ELR (cell line): Measurements from ENCODE around the gene RUNX1.
A peak's percentile ranks its signal among the peaks of the same experiment; 100 is the strongest.

Source experiments
- DNase-seq: peaks from one replicate; pipeline ENCODE4 v3.0.0-alpha.2; 2015; ENCODE audit warnings: low read depth

The RUNX1 gene

GRCh38 chr21:34846601-34847112 is 202.4 kb downstream of the RUNX1 start:
- peak; percentile 63 for DNase-seq

DNA sequence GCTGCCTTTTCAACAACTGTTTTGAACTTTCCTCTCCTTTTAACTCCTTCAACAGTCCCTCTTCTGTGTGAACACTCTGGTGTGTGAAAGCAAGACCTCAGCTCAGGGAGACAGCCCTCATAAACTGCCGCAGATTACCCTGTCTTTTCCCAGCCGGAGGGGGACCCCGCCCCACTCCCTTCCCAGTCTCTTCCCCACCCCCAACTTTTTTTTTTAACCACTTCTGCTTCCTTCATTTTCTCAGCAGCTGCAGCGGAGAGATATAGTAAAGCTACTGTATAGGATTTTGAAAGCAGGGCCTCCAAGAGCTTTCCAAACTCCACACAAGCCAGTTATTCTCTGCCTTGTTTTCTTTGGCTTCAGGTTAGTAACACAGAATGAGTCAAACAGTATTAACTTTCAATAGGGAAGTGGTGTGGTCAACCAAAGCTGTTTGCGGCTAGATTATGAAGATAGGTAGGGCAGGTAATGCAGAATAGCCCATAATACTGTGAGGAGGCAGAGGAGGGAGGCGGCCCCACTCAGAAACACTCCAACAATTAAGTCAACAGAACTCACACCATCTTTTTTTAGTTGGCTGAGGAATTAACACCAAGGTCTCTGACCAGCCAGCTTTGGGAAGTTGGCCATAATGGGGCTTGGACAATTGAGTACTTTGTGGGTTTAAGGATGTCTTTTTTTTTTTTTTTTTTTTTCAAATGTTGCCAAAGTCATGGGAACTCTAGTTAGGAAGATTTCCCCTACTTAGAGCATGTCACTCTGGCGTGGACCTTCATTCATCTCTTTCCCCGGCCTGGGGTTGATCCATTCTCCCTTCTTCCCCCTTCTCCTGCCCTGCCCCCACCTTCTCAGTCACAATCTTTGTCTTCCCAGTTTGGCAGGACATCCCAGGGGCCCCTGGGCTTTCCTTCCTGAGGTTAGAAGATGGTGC is 203.3 kb downstream of the RUNX1 start:
- peak; percentile 64 for DNase-seq

DNA sequence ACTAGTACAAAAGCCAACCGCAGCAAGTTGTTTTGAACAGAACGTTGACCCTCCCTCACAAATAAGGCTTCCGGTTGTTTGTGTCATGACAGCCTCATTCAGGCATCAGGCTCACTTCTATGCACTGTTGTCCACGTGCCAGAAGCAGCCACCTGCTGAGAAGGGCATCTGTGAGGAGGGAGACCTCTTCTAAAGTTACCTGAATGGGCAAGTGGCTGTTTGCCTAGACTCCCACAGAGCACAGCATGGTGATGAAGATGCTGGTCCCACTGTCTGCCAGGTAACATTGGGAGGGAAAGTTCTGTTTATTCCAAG is 204.2 kb downstream of the RUNX1 start:
- no peak for DNase-seq

DNA sequence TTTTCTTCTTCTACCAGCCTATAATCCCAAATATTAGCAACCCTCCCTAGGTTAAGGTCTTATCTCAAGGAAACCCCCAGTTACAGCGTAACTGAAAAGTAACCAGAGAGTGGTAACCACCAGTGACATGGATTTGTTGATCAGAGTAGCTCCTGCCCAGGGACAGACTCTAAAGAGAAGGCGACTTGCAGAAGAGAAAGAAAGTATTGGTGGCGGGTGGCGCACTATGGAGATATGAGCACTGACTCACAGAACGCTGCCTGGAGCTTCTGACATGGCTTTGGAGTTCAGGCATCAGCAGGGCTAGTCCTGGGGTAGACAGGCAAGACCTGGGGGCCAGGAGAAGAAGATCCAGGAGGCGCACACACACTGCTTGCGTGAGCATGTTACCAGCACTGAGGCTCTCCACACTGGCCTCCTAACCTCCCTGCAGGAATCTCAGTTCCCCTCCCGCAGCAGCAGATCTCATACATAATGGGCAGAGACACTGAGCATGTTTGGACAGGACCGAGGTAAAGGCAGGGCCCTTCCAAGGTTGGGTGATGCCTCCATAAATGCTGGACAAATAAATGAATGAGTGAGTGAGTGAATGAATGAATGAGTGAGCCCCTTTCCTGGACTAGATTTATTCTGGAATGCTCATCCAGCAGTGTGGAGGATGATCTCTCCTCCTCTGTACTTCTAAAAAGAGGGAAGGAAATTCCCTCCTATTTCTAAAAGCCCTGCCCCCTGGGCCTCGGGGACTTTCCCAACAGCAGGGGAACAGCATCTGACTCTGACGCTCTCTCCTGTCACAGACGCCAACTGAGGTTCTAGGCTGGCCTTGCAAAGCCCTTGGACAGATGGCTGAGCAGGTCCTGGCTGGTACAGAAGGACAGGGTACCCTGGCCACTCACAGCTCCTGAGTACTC is 204.8 kb downstream of the RUNX1 start:
- no peak for DNase-seq

DNA sequence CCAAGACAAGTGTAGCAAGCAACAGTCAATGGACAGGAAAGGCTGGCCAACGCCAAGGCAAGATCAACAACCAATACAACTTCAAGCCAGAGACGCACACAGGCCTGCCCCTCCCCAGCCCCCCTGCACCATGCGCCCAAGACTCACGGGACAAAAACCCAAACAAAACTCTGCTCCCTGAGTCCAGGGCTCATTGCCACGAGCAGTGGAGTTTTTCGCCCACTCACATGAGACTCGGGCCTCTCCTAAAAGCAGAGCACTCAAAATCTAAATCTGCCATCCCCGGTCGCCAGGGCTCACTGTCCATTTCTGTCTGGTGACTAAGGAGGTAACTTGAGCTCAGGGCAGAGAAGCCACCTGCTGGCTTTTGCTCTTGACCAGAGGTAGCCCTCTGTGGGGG is 205.5 kb downstream of the RUNX1 start:
- DNase-seq, result no peak

GRCh38 chr21:34841154-34841553 is 207.9 kb downstream of the RUNX1 start:
- no peak for DNase-seq

DNA sequence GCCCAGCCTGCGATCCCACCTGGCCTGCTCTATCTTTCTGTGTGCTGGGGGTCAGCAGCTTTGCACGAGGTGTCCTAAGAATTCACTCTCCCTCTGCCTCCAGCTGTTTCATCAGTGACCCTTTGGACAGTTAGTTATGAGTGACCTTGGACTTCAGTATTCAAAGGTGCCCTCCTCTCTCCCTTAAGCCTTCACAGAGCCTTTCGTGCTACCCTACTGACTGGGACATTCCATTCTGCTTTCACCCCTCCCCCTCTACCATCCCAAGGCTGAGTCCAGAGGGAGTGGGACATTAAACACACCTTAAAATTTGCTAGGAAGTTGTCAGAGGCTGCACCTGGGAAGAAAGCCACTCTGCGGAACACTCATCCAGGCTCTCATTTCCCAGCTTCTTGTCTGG is 208.4 kb downstream of the RUNX1 start:
- no peak for DNase-seq

GRCh38 chr21:34838956-34839820 is 209.9 kb downstream of the RUNX1 start:
- DNase-seq, result no peak

DNA sequence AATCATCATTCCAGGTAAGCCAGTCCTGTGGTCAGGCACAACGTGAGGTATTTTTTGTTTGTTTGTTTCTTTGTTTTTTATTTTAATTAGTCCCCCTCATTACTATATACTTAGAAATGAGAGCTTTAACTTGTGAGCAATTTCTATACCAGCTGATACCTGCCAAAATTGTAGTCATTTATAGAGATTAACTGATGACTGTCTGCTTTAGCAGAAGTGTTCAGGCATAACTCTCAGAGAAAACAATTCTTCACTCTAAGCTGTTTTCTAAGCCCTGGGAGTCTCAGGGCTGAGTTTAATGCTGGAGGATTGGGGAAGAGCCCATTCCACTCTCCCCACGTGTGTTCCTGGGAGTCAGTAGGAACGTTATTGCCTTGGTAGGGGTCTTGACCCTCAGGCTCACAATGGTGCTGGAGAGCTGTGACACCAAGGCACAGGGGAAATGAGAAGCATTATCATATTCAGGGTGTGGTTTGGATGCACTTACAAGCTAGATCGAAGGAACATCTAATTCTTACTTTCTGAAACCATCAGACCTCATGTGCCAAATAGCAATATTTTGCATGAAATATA is 212.1 kb downstream of the RUNX1 start:
- DNase-seq, result no peak

- DNase-seq, result peak; percentile 99
Observed at GRCh38 chr21:34836103-34836932, 212.8 kb downstream of the RUNX1 start.

DNA sequence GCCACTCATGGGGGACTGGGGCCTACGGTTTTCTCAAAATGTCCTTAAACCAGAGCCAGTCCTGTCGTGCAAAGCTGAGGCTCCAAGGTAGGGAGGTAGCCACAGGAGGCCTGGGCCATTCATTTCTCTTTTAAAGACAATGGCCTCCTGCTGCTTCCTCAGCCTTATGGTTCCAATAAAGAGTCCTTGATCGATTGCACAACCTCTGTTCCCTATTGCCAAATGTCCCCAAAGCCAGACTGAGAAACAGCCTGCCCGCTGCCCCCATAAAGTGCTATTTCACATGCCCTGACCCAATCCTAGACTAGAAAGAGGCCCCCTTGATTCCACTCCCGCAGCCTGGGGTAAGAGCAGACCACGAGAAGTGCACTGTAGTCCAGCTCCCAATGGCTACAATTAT is 213.6 kb downstream of the RUNX1 start:
- no peak for DNase-seq

GRCh38 chr21:34834852-34835501 is 214.1 kb downstream of the RUNX1 start:
- DNase-seq, result no peak

DNA sequence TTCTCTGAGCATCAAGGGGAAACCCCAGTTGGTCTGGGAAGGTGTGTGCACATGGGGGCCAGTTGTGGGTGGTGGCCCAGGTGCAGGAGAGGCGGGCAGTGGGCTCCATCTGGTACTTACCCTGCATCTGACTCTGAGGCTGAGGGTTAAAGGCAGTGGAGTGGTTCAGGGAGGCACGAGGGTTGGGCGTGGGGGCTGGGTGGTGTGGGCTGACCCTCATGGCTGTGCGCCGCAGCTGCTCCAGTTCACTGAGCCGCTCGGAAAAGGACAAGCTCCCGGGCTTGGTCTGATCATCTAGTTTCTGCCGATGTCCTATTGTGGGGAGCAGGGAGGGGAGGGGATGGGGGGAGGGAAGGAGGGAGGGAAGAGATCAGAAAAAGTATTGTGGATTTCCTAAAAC is 214.8 kb downstream of the RUNX1 start:
- no peak for DNase-seq

GRCh38 chr21:34833465-34833864 is 215.6 kb downstream of the RUNX1 start:
- no peak for DNase-seq

DNA sequence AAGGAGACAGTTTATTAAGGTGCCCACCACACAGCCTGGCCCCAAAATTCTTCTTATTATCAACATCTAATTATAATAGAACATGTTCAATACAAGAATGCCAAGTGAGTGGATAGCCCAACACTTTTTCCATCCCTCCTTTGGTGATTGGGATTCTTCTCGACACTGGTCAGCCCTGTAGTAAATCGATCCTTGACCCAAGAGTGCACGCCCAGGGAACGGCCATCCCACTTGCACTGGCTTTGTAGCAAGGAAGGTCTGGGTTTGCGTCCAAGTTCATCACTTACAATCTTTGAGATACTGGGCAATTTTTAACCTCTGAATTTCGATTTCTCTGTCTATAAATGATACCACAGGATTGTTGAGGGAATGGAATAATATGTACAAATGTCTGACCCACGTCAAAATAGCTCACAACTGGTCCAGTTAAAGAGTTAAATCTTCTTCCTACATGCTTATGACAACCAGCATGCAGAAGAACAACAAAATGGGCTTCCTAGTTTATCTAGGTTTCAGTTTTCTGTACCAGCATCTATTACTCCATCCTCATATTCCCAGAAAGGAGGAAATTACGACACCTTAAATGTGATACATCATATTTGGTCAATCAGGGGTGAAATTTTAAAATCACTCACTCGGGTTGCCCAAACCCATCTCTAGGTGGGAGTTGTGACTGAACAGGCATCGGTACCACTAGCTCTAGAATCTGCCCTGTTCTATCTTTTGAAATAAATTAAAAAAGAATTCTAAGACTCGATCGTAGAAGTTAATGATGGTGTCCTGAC is 218.5 kb downstream of the RUNX1 start:
- no peak for DNase-seq

GRCh38 chr21:34827445-34828235 is 221.5 kb downstream of the RUNX1 start:
- no peak for DNase-seq

- DNase-seq, result no peak
Observed at GRCh38 chr21:34826836-34827235, 222.3 kb downstream of the RUNX1 start.

DNA sequence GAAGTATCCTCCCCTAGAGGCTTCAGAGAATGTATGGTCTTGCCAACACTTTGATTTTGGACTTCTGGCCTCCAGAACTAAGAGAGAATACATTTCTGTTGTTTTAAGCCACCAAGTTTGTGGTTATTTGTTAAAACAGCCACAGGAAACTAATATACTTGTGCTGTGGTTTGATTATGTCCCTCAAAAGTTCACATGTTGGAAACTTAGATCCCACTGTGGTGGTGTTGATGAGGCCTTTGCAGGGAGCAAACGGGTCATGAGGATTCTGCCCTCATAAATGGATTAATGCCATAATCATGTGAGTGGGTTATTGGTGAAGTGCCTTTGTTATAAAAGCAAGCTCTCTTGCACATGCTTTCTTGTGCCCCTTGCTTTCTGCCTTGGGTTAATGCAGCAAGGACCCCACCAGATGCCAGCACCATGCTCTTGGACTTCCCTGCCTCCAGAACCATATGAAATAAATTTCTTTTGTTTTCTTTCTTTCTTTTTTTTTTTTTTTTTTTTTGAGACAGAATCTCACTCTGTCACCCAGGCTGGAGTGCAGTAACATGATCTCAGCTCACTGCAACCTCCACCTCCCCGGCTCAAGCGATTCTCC is 223.1 kb downstream of the RUNX1 start:
- DNase-seq, result no peak
